ENCODE results near the gene NCOA5. TPM values are rescaled to one million over a fixed set of nuclear protein-coding genes. Genes with fewer than 3 reads are reported as not detected.

NCOA5 gene
- total and polyA plus RNA-seq, 9 of the 15 experiments (the other 6 are each of a cell fraction or from before 2014, with no cell fraction given) = 3.9 to 22.8 (median 13.8) TPM

- TF ChIP-seq TRIM25 (IDR thresholded peaks at IDR 0.05; ENCODE audit: borderline replicate concordance) (no peak), HOXB6 (CRISPR knock-in tag; IDR thresholded peaks at IDR 0.05; ENCODE audit: borderline replicate concordance) (no peak), KLF16 (IDR thresholded peaks at IDR 0.05) (no peak), ETV5 (CRISPR knock-in tag; IDR thresholded peaks at IDR 0.05; ENCODE audit: low read depth) (no peak), FOXK1 (CRISPR knock-in tag; IDR thresholded peaks at IDR 0.05; ENCODE audit: borderline replicate concordance) (no peak), ZNF280A (IDR thresholded peaks at IDR 0.05; ENCODE audit: low read depth, partially characterized antibody) (no peak), HDAC3 (IDR thresholded peaks at IDR 0.05; ENCODE audit: borderline replicate concordance, partially characterized antibody) (no peak), SAFB (IDR thresholded peaks at IDR 0.05; ENCODE audit: borderline replicate concordance, low read depth, low read length) (no peak), ZNF212 (CRISPR knock-in tag; IDR thresholded peaks at IDR 0.05) (no peak), HMGN3 (IDR thresholded peaks at IDR 0.05; ENCODE audit: borderline replicate concordance, extremely low read depth, insufficient read length, low read depth, low read length) (no peak), ETV1 (tag; conservative IDR thresholded peaks at IDR 0.05; ENCODE audit: low read depth) (no peak), MCM7 (IDR thresholded peaks at IDR 0.05) (no peak), SMARCB1 (IDR thresholded peaks at IDR 0.05; ENCODE audit: insufficient read length, low read depth) (no peak), SRF (CRISPR knock-in tag; IDR thresholded peaks at IDR 0.05) (no peak), ARHGAP35 (IDR thresholded peaks at IDR 0.05; ENCODE audit: partially characterized antibody) (no peak), TOE1 (IDR thresholded peaks at IDR 0.05; ENCODE audit: borderline replicate concordance) (peak; percentile 90), TOE1 (CRISPR knock-in tag; IDR thresholded peaks at IDR 0.05; ENCODE audit: borderline replicate concordance, low read depth) (no peak), ZBTB33 (CRISPR knock-in tag; IDR thresholded peaks at IDR 0.05) (no peak), HLTF (IDR thresholded peaks at IDR 0.05) (no peak), ZFPM2 (CRISPR knock-in tag; IDR thresholded peaks at IDR 0.05) (no peak)
- TF ChIP-seq, protein P1, sequence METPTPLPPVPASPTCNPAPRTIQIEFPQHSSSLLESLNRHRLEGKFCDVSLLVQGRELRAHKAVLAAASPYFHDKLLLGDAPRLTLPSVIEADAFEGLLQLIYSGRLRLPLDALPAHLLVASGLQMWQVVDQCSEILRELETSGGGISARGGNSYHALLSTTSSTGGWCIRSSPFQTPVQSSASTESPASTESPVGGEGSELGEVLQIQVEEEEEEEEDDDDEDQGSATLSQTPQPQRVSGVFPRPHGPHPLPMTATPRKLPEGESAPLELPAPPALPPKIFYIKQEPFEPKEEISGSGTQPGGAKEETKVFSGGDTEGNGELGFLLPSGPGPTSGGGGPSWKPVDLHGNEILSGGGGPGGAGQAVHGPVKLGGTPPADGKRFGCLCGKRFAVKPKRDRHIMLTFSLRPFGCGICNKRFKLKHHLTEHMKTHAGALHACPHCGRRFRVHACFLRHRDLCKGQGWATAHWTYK (CRISPR knock-in tag; IDR thresholded peaks at IDR 0.05) = no peak
Observed at GRCh38 chr20:46021361-46022359, 68.1 kb downstream of the NCOA5 start (continued).
